Calu3 (cell line): ENCODE results near the gene FGF19. TPM values are rescaled to one million over a fixed set of nuclear protein-coding genes. Genes with fewer than 3 reads are reported as not detected.
A peak's percentile ranks its signal among the peaks of the same experiment; 100 is the strongest.

Experiments used
- BruUV-seq: library from RNA; stranded (reverse); fragments of 400-500 nt; replicated peaks from 2 replicates; lab custom pipeline; 2021; lab: Mats Ljungman, UMichigan
- CTCF ChIA-PET: fragments of 300-600 bp; sonication (Branson Sonifier 250); formaldehyde crosslinking; loops from one replicate; lab custom pipeline; 2022; ENCODE audit warnings: antibody characterized with exemption; lab: Charles Lee
- DNase-seq: peaks from one replicate; pipeline ENCODE4 v3.0.0; 2022
- H3K27ac Mint-ChIP-seq: one replicate; pipeline ENCODE4 v1.8.0; 2022; ENCODE audit warnings: mixed read lengths; ENCODE audit not compliant: unreplicated experiment
- H3K27me3 Mint-ChIP-seq: one replicate; pipeline ENCODE4 v1.8.0; 2022; ENCODE audit warnings: mixed read lengths; ENCODE audit not compliant: unreplicated experiment
- H3K36me3 Mint-ChIP-seq: one replicate; pipeline ENCODE4 v1.8.0; 2022; ENCODE audit warnings: mild to moderate bottlenecking, moderate library complexity, mixed read lengths; ENCODE audit not compliant: insufficient read depth, unreplicated experiment
- H3K4me1 Mint-ChIP-seq: one replicate; pipeline ENCODE4 v1.8.0; 2022; ENCODE audit warnings: mild to moderate bottlenecking, low read depth, mixed read lengths; ENCODE audit not compliant: unreplicated experiment
- H3K4me3 Mint-ChIP-seq: one replicate; pipeline ENCODE4 v1.8.0; 2022; ENCODE audit warnings: mild to moderate bottlenecking, low read depth, moderate library complexity, mixed read lengths; ENCODE audit not compliant: unreplicated experiment
- H3K9me3 Mint-ChIP-seq: one replicate; pipeline ENCODE4 v1.8.0; 2022; ENCODE audit warnings: low read depth, mixed read lengths; ENCODE audit not compliant: unreplicated experiment
- intact Hi-C: fragments of 100-400 bp; cut with micrococcal nuclease; formaldehyde crosslinking; loops from one replicate; pipeline ENCODE4 v1.10.0; 2022; ENCODE audit not compliant: unreplicated experiment
- total RNA-seq: library from RNA; stranded (reverse); gene quantifications from 2 replicates; pipeline ENCODE4 v1.2.3, GENCODE V29; 2022
- TF ChIP-seq, protein P1 (sequence below): fragments of 200-600 bp; IDR thresholded peaks from one replicate; pipeline ENCODE4 v1.8.0; 2022; ENCODE audit warnings: antibody characterized with exemption; ENCODE audit not compliant: unreplicated experiment

The FGF19 gene
- total RNA-seq, 1 experiment from 2014 or later: 1.4 TPM

DNA sequence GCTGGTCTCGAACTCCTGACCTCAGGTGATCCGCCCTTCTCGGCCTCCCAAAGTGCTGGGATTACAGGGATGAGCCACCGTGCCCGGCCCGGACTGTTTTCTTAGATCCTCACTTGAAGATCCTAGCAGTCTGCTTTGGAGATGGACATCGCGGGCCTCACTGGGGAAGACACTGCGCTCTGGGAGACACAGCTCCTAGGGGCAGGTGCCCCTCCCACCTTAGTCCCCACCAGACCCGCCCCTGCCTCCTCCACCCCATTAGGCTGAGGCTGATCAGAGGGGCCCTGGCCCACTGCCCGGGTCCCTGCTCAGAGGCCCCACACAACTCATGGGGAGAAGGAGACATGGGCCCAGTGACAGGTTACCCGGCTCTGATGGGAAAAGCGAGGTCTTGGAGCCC is 17.4 kb downstream of the FGF19 start:
- TF ChIP-seq, protein P1, sequence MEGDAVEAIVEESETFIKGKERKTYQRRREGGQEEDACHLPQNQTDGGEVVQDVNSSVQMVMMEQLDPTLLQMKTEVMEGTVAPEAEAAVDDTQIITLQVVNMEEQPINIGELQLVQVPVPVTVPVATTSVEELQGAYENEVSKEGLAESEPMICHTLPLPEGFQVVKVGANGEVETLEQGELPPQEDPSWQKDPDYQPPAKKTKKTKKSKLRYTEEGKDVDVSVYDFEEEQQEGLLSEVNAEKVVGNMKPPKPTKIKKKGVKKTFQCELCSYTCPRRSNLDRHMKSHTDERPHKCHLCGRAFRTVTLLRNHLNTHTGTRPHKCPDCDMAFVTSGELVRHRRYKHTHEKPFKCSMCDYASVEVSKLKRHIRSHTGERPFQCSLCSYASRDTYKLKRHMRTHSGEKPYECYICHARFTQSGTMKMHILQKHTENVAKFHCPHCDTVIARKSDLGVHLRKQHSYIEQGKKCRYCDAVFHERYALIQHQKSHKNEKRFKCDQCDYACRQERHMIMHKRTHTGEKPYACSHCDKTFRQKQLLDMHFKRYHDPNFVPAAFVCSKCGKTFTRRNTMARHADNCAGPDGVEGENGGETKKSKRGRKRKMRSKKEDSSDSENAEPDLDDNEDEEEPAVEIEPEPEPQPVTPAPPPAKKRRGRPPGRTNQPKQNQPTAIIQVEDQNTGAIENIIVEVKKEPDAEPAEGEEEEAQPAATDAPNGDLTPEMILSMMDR: no peak
- H3K27me3 Mint-ChIP-seq: no peaks in the 10 kb centered on the region
- H3K4me3 Mint-ChIP-seq: no peak overlapping the region
- intact Hi-C loops: loop anchor here (5.0 kb wide), 1 partner anchor 506 kb away; no protein-coding TSS in a partner anchor
- BruUV-seq: no TSS peak
- H3K4me1 Mint-ChIP-seq: peaks cover 30% of the 10 kb centered on the region
- no peak for DNase-seq
- H3K27ac Mint-ChIP-seq: no peak overlapping the region
- H3K9me3 Mint-ChIP-seq: peaks cover 3% of the 10 kb centered on the region
- CTCF ChIA-PET: interaction anchor here (0.8 to 1.0 kb wide), 2 partner anchors 214 to 227 kb away, joined by 3 read pairs; no protein-coding TSS in a partner anchor
- peaks cover 7% of the 10 kb centered on the region for H3K36me3 Mint-ChIP-seq

DNA sequence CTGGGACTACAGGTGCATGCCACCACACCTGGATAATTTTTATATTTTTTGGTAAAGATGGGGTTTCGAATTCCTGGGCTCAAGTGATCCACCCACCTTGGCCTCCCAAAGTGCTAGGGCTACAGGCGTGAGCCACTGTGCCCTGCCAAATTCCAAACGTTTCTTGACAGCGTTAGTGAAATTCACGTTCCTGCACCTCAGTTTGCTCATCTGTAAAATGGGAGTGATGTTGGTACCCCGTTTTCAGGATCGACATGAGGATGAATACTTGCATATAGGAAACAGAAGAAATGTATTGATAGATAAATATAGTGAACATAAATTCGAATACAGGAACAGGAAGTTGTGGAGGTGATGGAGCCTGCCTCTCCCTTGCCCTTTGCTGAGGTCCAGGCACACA is 18.5 kb downstream of the FGF19 start:
- BruUV-seq: no TSS peak
- DNase-seq: no peak
- H3K27me3 Mint-ChIP-seq: no peaks in the 10 kb centered on the region
- H3K4me1 Mint-ChIP-seq: peaks cover 32% of the 10 kb centered on the region
- H3K36me3 Mint-ChIP-seq: peaks cover 7% of the 10 kb centered on the region
- CTCF ChIA-PET: interaction anchor here (0.6 kb wide), 1 partner anchor 215 kb away, joined by 4 read pairs; no protein-coding TSS in a partner anchor
- no peak overlapping the region for H3K27ac Mint-ChIP-seq
- H3K9me3 Mint-ChIP-seq: no peaks in the 10 kb centered on the region
- TF ChIP-seq, protein P1: no peak
- intact Hi-C loops: loop anchor here (1.0 to 5.0 kb wide), 2 partner anchors 203 to 507 kb away; no protein-coding TSS in a partner anchor
- no peak overlapping the region for H3K4me3 Mint-ChIP-seq

DNA sequence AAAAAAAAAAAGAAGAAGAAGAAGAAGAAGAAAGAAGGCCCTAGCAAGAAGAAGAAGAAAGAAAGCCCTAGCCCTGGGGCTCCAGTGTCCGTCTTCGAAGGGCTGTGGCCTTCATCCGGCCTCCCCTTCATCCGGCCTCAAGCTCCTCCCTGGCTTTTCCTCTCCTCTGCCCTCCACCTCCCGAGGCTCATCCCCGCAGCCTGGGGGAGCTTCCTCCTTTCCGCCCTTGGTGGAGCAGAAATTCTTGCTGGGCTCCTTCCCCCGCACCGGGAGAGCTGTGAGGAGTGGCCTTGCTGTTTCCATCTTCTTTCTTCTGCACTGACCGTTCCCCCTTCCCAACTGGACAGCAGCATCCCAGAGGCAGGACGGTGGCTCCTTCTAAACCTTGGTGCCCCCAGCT is 19.2 kb downstream of the FGF19 start:
- H3K9me3 Mint-ChIP-seq: no peaks in the 10 kb centered on the region
- no TSS peak for BruUV-seq
- peaks cover 7% of the 10 kb centered on the region for H3K36me3 Mint-ChIP-seq
- no peaks in the 10 kb centered on the region for H3K27me3 Mint-ChIP-seq
- intact Hi-C loops: loop anchor here (1.0 to 5.0 kb wide), 3 partner anchors 204 to 582 kb away; no protein-coding TSS in a partner anchor
- H3K4me3 Mint-ChIP-seq: no peak overlapping the region
- TF ChIP-seq, protein P1: no peak
- DNase-seq: no peak
- peaks cover 26% of the 10 kb centered on the region for H3K4me1 Mint-ChIP-seq
- H3K27ac Mint-ChIP-seq: no peak overlapping the region
- CTCF ChIA-PET: interaction anchor here (1.2 kb wide), 1 partner anchor 216 kb away, joined by 4 read pairs; no protein-coding TSS in a partner anchor

DNA sequence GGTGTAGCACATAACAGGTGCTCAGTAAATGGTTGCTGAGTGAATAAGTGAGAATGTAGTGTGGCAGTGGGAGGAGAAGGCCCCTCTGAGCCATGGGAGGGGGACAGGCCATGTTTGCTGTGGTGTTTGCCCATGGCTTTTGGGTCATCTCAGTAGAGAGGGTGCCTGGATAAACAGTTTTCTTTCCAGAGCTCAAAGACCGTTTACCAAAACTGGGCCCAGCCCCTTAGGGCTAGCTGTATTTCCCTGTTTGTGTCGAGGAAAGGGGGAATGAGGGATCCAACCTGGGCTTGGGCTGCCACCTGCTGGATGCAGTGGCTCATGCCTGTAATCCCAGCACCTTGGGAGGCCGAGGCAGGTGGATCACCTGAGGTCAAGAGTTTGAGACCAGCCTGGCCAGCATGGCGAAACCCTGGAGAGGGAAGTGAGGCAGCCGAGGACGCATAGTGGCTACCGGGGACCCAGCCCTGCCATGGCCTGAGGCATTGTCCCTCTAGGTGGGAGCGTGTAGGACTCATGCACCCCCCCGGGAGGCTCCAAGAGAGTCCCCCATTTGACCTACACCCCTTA is 20.0 kb downstream of the FGF19 start:
- Mint-ChIP-seq H3K27ac (no peak overlapping the region), H3K27me3 (no peaks in the 10 kb centered on the region), H3K4me3 (no peak overlapping the region), H3K36me3 (peaks cover 7% of the 10 kb centered on the region), H3K9me3 (no peaks in the 10 kb centered on the region), H3K4me1 (peaks cover 18% of the 10 kb centered on the region)
- BruUV-seq: no TSS peak
- CTCF ChIA-PET: interaction anchor here (0.6 to 1.2 kb wide), 8 partner anchors 9 to 781 kb away, joined by 3 to 6 read pairs (median 4); partner anchors contain the start of gene LTO1
- intact Hi-C loops: loop anchor here (5.0 kb wide), 1 partner anchor 582 kb away; no protein-coding TSS in a partner anchor
- DNase-seq: peak; percentile 78
- TF ChIP-seq, protein P1: peak; percentile 69
